ENCODE measurements around the gene MTOR. TPM values are rescaled to one million over a fixed set of nuclear protein-coding genes. Genes with fewer than 3 reads are reported as not detected.
"Not testable (repeated sequence)": the region's sequence is repeated elsewhere in the genome, so short reads cannot be mapped to it uniquely, and the experiment has no call there.

Gene MTOR
- total RNA-seq = 31.9 and 37.6 TPM in 2 replicates

GRCh38 chr1:11262171-11263049, at the start of gene MTOR:
Gene MTOR, minus strand, starts transcription at chr1:11262551. Its CDS starts 3,142 bp downstream, at chr1:11259409.
- Histone ChIP-seq H3K4me3 (ENCODE audit: low read depth, low read length) (peak within 1 kb of the TSS; percentile 89), H3K36me3 (ENCODE audit: control insufficient read depth, insufficient read depth, low read length) (peaks cover 7% of the 10 kb centered on the region), H3K27me3 (ENCODE audit: control insufficient read depth, insufficient read depth, low read length) (no peaks in the 10 kb centered on the region)
- DNase-seq (ENCODE audit: low read depth) (peak; percentile 99), FAIRE-seq (peak; percentile 68)
- TF ChIP-seq, protein P1, sequence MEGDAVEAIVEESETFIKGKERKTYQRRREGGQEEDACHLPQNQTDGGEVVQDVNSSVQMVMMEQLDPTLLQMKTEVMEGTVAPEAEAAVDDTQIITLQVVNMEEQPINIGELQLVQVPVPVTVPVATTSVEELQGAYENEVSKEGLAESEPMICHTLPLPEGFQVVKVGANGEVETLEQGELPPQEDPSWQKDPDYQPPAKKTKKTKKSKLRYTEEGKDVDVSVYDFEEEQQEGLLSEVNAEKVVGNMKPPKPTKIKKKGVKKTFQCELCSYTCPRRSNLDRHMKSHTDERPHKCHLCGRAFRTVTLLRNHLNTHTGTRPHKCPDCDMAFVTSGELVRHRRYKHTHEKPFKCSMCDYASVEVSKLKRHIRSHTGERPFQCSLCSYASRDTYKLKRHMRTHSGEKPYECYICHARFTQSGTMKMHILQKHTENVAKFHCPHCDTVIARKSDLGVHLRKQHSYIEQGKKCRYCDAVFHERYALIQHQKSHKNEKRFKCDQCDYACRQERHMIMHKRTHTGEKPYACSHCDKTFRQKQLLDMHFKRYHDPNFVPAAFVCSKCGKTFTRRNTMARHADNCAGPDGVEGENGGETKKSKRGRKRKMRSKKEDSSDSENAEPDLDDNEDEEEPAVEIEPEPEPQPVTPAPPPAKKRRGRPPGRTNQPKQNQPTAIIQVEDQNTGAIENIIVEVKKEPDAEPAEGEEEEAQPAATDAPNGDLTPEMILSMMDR (IDR thresholded peaks at IDR 0.05; ENCODE audit: insufficient read depth, low read length, severe bottlenecking) = peak; percentile 16

DNA sequence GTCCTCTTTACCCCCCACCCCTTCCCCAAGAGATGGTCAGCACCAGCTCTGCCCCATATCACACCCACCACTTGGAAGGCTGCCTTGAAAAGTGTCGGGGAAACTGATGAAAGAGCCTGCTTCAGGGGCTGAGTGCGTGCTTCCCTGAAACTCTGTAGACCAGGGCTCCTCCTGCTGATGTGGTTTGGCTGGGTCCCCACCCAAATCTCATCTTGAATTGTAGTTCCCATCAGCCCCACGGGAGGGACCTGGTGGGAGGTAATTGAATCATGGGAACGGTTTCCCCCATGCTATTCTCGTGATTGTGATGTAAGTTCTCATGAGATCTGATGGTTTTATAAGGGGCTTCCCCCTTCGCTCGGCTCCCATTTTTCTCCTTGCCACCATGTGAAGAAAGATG, 47.0 kb upstream of the MTOR start:
- no peaks in the 10 kb centered on the region for H3K27me3 ChIP-seq (ENCODE audit: control insufficient read depth, insufficient read depth, low read length)
- no peak for DNase-seq (ENCODE audit: low read depth)
- no peak overlapping the region for H3K4me3 ChIP-seq (ENCODE audit: low read depth, low read length)
- TF ChIP-seq, protein P1 (IDR thresholded peaks at IDR 0.05; ENCODE audit: insufficient read depth, low read length, severe bottlenecking) = no peak
- FAIRE-seq = no peak
- H3K36me3 ChIP-seq (ENCODE audit: control insufficient read depth, insufficient read depth, low read length) = no peaks in the 10 kb centered on the region

- Histone ChIP-seq H3K27me3 (ENCODE audit: control insufficient read depth, insufficient read depth, low read length) (no peaks in the 10 kb centered on the region), H3K36me3 (ENCODE audit: control insufficient read depth, insufficient read depth, low read length) (no peaks in the 10 kb centered on the region), H3K4me3 (ENCODE audit: low read depth, low read length) (no peak overlapping the region)
- FAIRE-seq (no peak), DNase-seq (ENCODE audit: low read depth) (no peak)
- TF ChIP-seq, protein P1 (IDR thresholded peaks at IDR 0.05; ENCODE audit: insufficient read depth, low read length, severe bottlenecking) = no peak
Observed at GRCh38 chr1:11308699-11309224, 46.4 kb upstream of the MTOR start.

DNA sequence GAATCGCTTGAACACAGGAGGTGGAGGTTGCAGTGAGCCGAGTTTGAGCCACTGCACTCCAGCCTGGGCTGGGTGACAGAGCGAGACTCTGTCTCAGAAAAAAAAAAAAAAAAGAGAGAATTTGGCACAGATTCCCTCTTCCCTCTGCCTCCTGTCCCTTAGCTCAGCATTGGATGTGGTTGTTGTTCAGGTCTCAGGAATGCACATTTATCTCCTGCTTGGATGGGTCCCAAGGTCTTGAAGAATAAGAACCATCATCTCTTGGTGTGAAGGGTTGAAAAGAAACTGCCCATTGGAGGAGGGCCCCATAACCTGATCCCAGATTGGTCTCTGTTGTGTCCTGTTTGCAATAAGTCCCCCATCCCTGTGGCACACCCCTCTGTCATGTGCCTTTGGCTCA, 45.5 kb upstream of the MTOR start:
- TF ChIP-seq, protein P1 (IDR thresholded peaks at IDR 0.05; ENCODE audit: insufficient read depth, low read length, severe bottlenecking) = no peak
- H3K36me3 ChIP-seq (ENCODE audit: control insufficient read depth, insufficient read depth, low read length) = no peaks in the 10 kb centered on the region
- H3K4me3 ChIP-seq (ENCODE audit: low read depth, low read length) = no peak overlapping the region
- no peak for FAIRE-seq
- DNase-seq (ENCODE audit: low read depth) = no peak
- no peaks in the 10 kb centered on the region for H3K27me3 ChIP-seq (ENCODE audit: control insufficient read depth, insufficient read depth, low read length)

DNA sequence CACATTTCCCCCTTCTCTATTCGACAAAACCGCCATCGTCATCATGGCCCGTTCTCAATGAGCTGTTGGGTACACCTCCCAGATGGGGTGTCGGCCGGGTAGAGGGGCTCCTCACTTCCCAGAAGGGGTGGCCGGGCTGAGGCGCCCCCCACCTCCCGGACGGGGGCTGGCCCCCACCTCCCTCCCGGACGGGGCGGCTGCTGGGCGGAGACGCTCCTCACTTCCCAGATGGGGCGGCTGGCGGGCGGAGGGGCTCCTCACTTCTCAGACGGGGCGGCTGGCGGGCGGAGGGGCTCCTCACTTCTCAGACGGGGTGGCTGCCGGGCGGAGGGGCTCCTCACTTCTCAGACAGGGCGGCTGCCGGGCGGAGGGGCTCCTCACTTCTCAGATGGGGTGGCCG, 43.2 kb upstream of the MTOR start:
- not testable (repeated sequence) for DNase-seq (ENCODE audit: low read depth); H3K36me3 ChIP-seq (ENCODE audit: control insufficient read depth, insufficient read depth, low read length); FAIRE-seq; H3K4me3 ChIP-seq (ENCODE audit: low read depth, low read length); H3K27me3 ChIP-seq (ENCODE audit: control insufficient read depth, insufficient read depth, low read length)

GRCh38 chr1:11302366-11302765, 40.0 kb upstream of the MTOR start:
- no peak for FAIRE-seq

More at GRCh38 chr1:11302366-11302765, 40.0 kb upstream of the MTOR start:
- no peak for DNase-seq (ENCODE audit: low read depth)
- TF ChIP-seq, protein P1 (IDR thresholded peaks at IDR 0.05; ENCODE audit: insufficient read depth, low read length, severe bottlenecking) = no peak
- Histone ChIP-seq H3K4me3 (ENCODE audit: low read depth, low read length) (no peak overlapping the region), H3K36me3 (ENCODE audit: control insufficient read depth, insufficient read depth, low read length) (no peaks in the 10 kb centered on the region), H3K27me3 (ENCODE audit: control insufficient read depth, insufficient read depth, low read length) (no peaks in the 10 kb centered on the region)
